ENCODE results near the gene CDHR1. TPM values are rescaled to one million over a fixed set of nuclear protein-coding genes. Genes with fewer than 3 reads are reported as not detected.

Gene CDHR1
- total and polyA plus RNA-seq, 4 donors, result 0.07 to 0.51 (median 0.14) TPM

GRCh38 chr10:84234479-84234878, 40.1 kb downstream of the CDHR1 start:
- H3K27me3 ChIP-seq (ENCODE audit: control insufficient read depth in 4 of 4, insufficient read depth in 4 of 4, low read length in 3 of 4), result peaks cover 0 to 9% (median 4%) of the 10 kb centered on the region in 4 donors
- H3K9me3 ChIP-seq (ENCODE audit: control insufficient read depth in 4 of 4, low read length in 3 of 4), result peaks cover 0 to 3% (median 0%) of the 10 kb centered on the region in 4 donors
- H3K4me3 ChIP-seq (ENCODE audit: low read depth in 1 of 3, low read length in 3 of 3), result no peak overlapping the region
- H3K4me1 ChIP-seq (ENCODE audit: control insufficient read depth in 4 of 4, insufficient read depth in 4 of 4, low read length in 3 of 4), result no peaks in the 10 kb centered on the region
- H3K36me3 ChIP-seq (ENCODE audit: control insufficient read depth in 4 of 4, insufficient read depth in 3 of 4, low read depth in 1 of 4, low read length in 3 of 4), result no peaks in the 10 kb centered on the region
- WGBS, result 79% methylated on average over 4 of the region's 4 CpGs
- no peak for DNase-seq (ENCODE audit: low spot score)
- no peak overlapping the region for H3K27ac ChIP-seq (ENCODE audit: low read depth in 1 of 2, low read length in 2 of 2)
- no peak overlapping the region for H3K9ac ChIP-seq (ENCODE audit: low read depth in 1 of 2, low read length in 2 of 2)
- TF ChIP-seq NR2F2 (IDR thresholded peaks at IDR 0.05) (no peak), MAX (IDR thresholded peaks at IDR 0.05) (no peak), RAD21 (IDR thresholded peaks at IDR 0.05) (no peak), REST (IDR thresholded peaks at IDR 0.05) (no peak), HNF4A (conservative IDR thresholded peaks at IDR 0.05) (no peak), FOXA2 (IDR thresholded peaks at IDR 0.05) (no peak), JUND (IDR thresholded peaks at IDR 0.05) (no peak), FOXA1 (IDR thresholded peaks at IDR 0.05) (no peak), EGR1 (IDR thresholded peaks at IDR 0.05; ENCODE audit: low read depth in 2 of 2) (no peak), HNF4G (IDR thresholded peaks at IDR 0.05) (no peak), ATF3 (IDR thresholded peaks at IDR 0.05) (no peak)
- TF ChIP-seq, protein P1, sequence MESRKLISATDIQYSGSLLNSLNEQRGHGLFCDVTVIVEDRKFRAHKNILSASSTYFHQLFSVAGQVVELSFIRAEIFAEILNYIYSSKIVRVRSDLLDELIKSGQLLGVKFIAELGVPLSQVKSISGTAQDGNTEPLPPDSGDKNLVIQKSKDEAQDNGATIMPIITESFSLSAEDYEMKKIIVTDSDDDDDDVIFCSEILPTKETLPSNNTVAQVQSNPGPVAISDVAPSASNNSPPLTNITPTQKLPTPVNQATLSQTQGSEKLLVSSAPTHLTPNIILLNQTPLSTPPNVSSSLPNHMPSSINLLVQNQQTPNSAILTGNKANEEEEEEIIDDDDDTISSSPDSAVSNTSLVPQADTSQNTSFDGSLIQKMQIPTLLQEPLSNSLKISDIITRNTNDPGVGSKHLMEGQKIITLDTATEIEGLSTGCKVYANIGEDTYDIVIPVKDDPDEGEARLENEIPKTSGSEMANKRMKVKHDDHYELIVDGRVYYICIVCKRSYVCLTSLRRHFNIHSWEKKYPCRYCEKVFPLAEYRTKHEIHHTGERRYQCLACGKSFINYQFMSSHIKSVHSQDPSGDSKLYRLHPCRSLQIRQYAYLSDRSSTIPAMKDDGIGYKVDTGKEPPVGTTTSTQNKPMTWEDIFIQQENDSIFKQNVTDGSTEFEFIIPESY (IDR thresholded peaks at IDR 0.05), result no peak

DNA sequence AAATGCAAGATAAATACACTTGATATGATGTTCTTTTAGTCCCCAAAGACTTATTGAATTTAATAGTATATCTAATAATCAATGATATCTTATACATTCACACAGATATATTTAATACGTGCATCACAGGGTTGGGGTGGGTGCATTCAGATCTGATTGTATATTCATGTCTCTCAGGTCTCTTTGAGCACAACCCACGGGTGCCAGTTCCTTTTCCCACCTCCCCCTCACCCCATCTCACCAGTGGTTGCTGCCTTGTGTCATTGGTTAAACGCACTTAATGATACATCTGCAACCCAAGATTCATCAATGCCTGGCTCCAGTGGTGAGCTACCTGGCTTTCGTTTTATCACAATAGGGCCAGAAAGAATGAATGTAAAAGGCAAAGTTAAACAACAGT, 40.8 kb downstream of the CDHR1 start:
- DNase-seq (ENCODE audit: low spot score), result no peak
- TF ChIP-seq REST (IDR thresholded peaks at IDR 0.05) (no peak), FOXA2 (IDR thresholded peaks at IDR 0.05) (no peak), ATF3 (IDR thresholded peaks at IDR 0.05) (no peak), JUND (IDR thresholded peaks at IDR 0.05) (no peak), SP1 (IDR thresholded peaks at IDR 0.05) (no peak), CTCF (IDR thresholded peaks at IDR 0.05; ENCODE audit: low read depth, low read length, missing input control) (no peak)
- Histone ChIP-seq H3K4me1 (ENCODE audit: control insufficient read depth in 4 of 4, insufficient read depth in 4 of 4, low read length in 3 of 4) (no peaks in the 10 kb centered on the region), H3K9me3 (ENCODE audit: control insufficient read depth in 4 of 4, low read length in 3 of 4) (peaks cover 0 to 3% (median 0%) of the 10 kb centered on the region in 4 donors), H3K36me3 (ENCODE audit: control insufficient read depth in 4 of 4, insufficient read depth in 3 of 4, low read depth in 1 of 4, low read length in 3 of 4) (no peaks in the 10 kb centered on the region), H3K27ac (ENCODE audit: low read depth in 1 of 2, low read length in 2 of 2) (no peak overlapping the region), H3K9ac (ENCODE audit: low read depth in 1 of 2, low read length in 2 of 2) (no peak overlapping the region), H3K27me3 (ENCODE audit: control insufficient read depth in 4 of 4, insufficient read depth in 4 of 4, low read length in 3 of 4) (peaks cover 0 to 9% (median 4%) of the 10 kb centered on the region in 4 donors), H3K4me3 (ENCODE audit: low read depth in 1 of 3, low read length in 3 of 3) (no peak overlapping the region)
- WGBS, result 75% methylated on average over 4 of the region's 4 CpGs

Measured in liver (tissue), 9 donors.